AG04450 (cell line): ENCODE data around the gene IL16. TPM values are rescaled to one million over a fixed set of nuclear protein-coding genes. Genes with fewer than 3 reads are reported as not detected.
A peak's percentile ranks its signal among the peaks of the same experiment; 100 is the strongest.

Experiments
- CTCF ChIA-PET: fragments of 300-600, 350-600 bp; formaldehyde crosslinking; extraction: SDS; loops from one replicate; lab custom pipeline; 2022; ENCODE audit warnings: antibody characterized with exemption, inconsistent platforms; lab: Charles Lee
- POLR2A ChIA-PET: fragments of 350-600 bp; formaldehyde crosslinking; extraction: SDS; loops from one replicate; lab custom pipeline; 2021; ENCODE audit warnings: antibody characterized with exemption, inconsistent platforms; lab: Yijun Ruan, JAX
- DNase-seq: peaks from one replicate; pipeline ENCODE4 v3.0.0-alpha.2; 2011; ENCODE audit warnings: low read depth, low spot score
- H3K27ac ChIP-seq: one replicate; pipeline ENCODE4 v1.5.1; 2012; ENCODE audit warnings: low read depth, low read length, control low read depth
- H3K27me3 ChIP-seq: one replicate; pipeline ENCODE4 v1.6.0; 2012; ENCODE audit warnings: low read length; ENCODE audit not compliant: control insufficient read depth, insufficient read depth
- H3K4me3 ChIP-seq: 2 replicates; pipeline ENCODE4 v1.5.1; 2011; ENCODE audit warnings: mild to moderate bottlenecking, low read depth, low read length, control low read depth
- H3K9me3 ChIP-seq: 2 replicates; pipeline ENCODE4 v1.5.1; 2012; ENCODE audit warnings: low read length; ENCODE audit not compliant: control insufficient read depth, insufficient read depth
- CTCF ChIP-seq: IDR thresholded peaks from 2 replicates; pipeline ENCODE4 v1.5.1; 2011; ENCODE audit warnings: low read depth, low read length, control low read depth, inconsistent platforms
- polyA plus RNA-seq: library from polyadenylated mRNA; depleted of rRNA; stranded (reverse); fragments of >200 nt; gene quantifications from 2 replicates; pipeline ENCODE4 v1.2.3, GENCODE V29; 2011

The IL16 gene
- polyA plus RNA-seq, 1 experiment, result 3.8 TPM

- no peaks in the 10 kb centered on the region for H3K27me3 ChIP-seq
- H3K27ac ChIP-seq, result no peak overlapping the region
- TF ChIP-seq CTCF, result peak; percentile 76
- H3K9me3 ChIP-seq, result no peaks in the 10 kb centered on the region
- no peak for DNase-seq
- ChIA-PET POLR2A (no interaction called here), CTCF (interaction anchor here (0.7 to 9.0 kb wide), 5 partner anchors 9 to 148 kb away, joined by 3 to 96 read pairs (median 16); no protein-coding TSS in a partner anchor)
- no peak overlapping the region for H3K4me3 ChIP-seq
Measured at GRCh38 chr15:81256916-81257315, 60.2 kb downstream of the IL16 start.

GRCh38 chr15:81257435-81257834, 60.8 kb downstream of the IL16 start:
- no peak for TF ChIP-seq CTCF
- DNase-seq, result no peak
- CTCF ChIA-PET, result interaction anchor here (1.0 to 9.0 kb wide), 4 partner anchors 9 to 152 kb away, joined by 3 to 96 read pairs (median 10); no protein-coding TSS in a partner anchor
- POLR2A ChIA-PET, result no interaction called here
- Histone ChIP-seq H3K27me3 (no peaks in the 10 kb centered on the region), H3K9me3 (no peaks in the 10 kb centered on the region), H3K27ac (no peak overlapping the region), H3K4me3 (no peak overlapping the region)

GRCh38 chr15:81258455-81258854, 61.8 kb downstream of the IL16 start:
- H3K9me3 ChIP-seq, result no peaks in the 10 kb centered on the region
- H3K27ac ChIP-seq, result no peak overlapping the region
- H3K27me3 ChIP-seq, result no peaks in the 10 kb centered on the region
- H3K4me3 ChIP-seq, result no peak overlapping the region
- no peak for DNase-seq
- ChIA-PET CTCF (interaction anchor here (0.6 to 9.0 kb wide), 5 partner anchors 8 to 153 kb away, joined by 3 to 96 read pairs (median 4); no protein-coding TSS in a partner anchor), POLR2A (no interaction called here)
- no peak for TF ChIP-seq CTCF

- Histone ChIP-seq H3K4me3 (no peak overlapping the region), H3K27me3 (peaks cover 2% of the 10 kb centered on the region), H3K9me3 (no peaks in the 10 kb centered on the region), H3K27ac (no peak overlapping the region)
- TF ChIP-seq CTCF, result no peak
- DNase-seq, result no peak
- CTCF ChIA-PET, result interaction anchor here (0.6 to 9.0 kb wide), 4 partner anchors 15 to 120 kb away, joined by 3 to 96 read pairs (median 4); no protein-coding TSS in a partner anchor
- POLR2A ChIA-PET, result no interaction called here
Measured at GRCh38 chr15:81259760-81260298, 63.1 kb downstream of the IL16 start.

GRCh38 chr15:81261172-81261811, 64.6 kb downstream of the IL16 start:
- DNase-seq, result no peak
- Histone ChIP-seq H3K4me3 (no peak overlapping the region), H3K9me3 (no peaks in the 10 kb centered on the region), H3K27ac (no peak overlapping the region), H3K27me3 (peaks cover 2% of the 10 kb centered on the region)
- CTCF ChIA-PET, result interaction anchor here (0.8 to 9.0 kb wide), 4 partner anchors 14 to 158 kb away, joined by 3 to 96 read pairs (median 4); no protein-coding TSS in a partner anchor
- POLR2A ChIA-PET, result no interaction called here
- TF ChIP-seq CTCF, result no peak
